CD4-positive, alpha-beta T cell (primary cell): ENCODE results near the gene ZNF488. TPM values are rescaled to one million over a fixed set of nuclear protein-coding genes. Genes with fewer than 3 reads are reported as not detected.

Experiments used
- ATAC-seq: fragments of 200-7000 bp; cut with Tn5 transposase; one replicate; pipeline ENCODE4 v1.10.0; 2022; ENCODE audit warnings: mild to moderate bottlenecking; ENCODE audit not compliant: poor library complexity
- CTCF ChIA-PET: fragments of 350-600 bp; sonication (Branson Sonifier 250); formaldehyde crosslinking; loops from one replicate; lab custom pipeline; 2021; ENCODE audit warnings: antibody characterized with exemption, inconsistent platforms; lab: Charles Lee
- POLR2A ChIA-PET: fragments of 350-600 bp; sonication (Branson Sonifier 250); formaldehyde crosslinking; loops from one replicate; lab custom pipeline; 2021; ENCODE audit warnings: antibody characterized with exemption, inconsistent platforms; lab: Charles Lee
- DNase-seq, 14 experiments: peaks; one replicate each; pipeline ENCODE4 v3.0.0-alpha.2; 2013 to 2020; ENCODE audit warnings: mixed read lengths in 2 of 14
- H3K27ac ChIP-seq, 2 donors: one replicate each; pipeline versions ENCODE4 v1.5.1 to v1.7.0; 2013; ENCODE audit warnings: low read length in 2 of 2, low read depth in 1 of 2, mild to moderate bottlenecking in 1 of 2
- H3K27me3 ChIP-seq, 2 experiments: 1 replicate in 1 of 2; 2 replicates in 1 of 2; pipeline versions ENCODE4 v1.6.1 to v1.7.0; 2013; ENCODE audit warnings: low read length in 2 of 2, control low read depth in 1 of 2, mild to moderate bottlenecking in 1 of 2, moderate library complexity in 1 of 2; ENCODE audit not compliant: insufficient read depth in 2 of 2, control insufficient read depth in 1 of 2
- H3K36me3 ChIP-seq: one replicate; pipeline ENCODE4 v1.6.1; 2013; ENCODE audit warnings: low read length, control low read depth; ENCODE audit not compliant: insufficient read depth
- H3K4me1 ChIP-seq: one replicate; pipeline ENCODE4 v1.6.1; 2013; ENCODE audit warnings: low read length, control low read depth; ENCODE audit not compliant: insufficient read depth
- H3K4me3 ChIP-seq: one replicate; pipeline ENCODE4 v1.5.1; 2013; ENCODE audit warnings: mild to moderate bottlenecking, low read length, moderate library complexity
- H3K9me3 ChIP-seq, 2 experiments: 1 replicate in 1 of 2; 2 replicates in 1 of 2; pipeline versions ENCODE4 v1.6.1 to v1.7.0; 2013; ENCODE audit warnings: low read length in 2 of 2, mild to moderate bottlenecking in 2 of 2, control low read depth in 1 of 2, moderate library complexity in 1 of 2; ENCODE audit not compliant: control insufficient read depth in 1 of 2, insufficient read depth in 1 of 2
- H3K27ac Mint-ChIP-seq: one replicate; pipeline ENCODE4 v1.8.0; 2020; ENCODE audit warnings: mixed read lengths
- H3K27me3 Mint-ChIP-seq: one replicate; pipeline ENCODE4 v1.8.0; 2021; ENCODE audit warnings: mixed read lengths
- H3K36me3 Mint-ChIP-seq: one replicate; pipeline ENCODE4 v1.8.0; 2021; ENCODE audit warnings: low read depth, mixed read lengths
- H3K4me1 Mint-ChIP-seq: one replicate; pipeline ENCODE4 v1.8.0; 2021; ENCODE audit warnings: low read depth, mixed read lengths
- H3K4me3 Mint-ChIP-seq: one replicate; pipeline ENCODE4 v1.8.0; 2020; ENCODE audit warnings: mild to moderate bottlenecking, mixed read lengths
- H3K9me3 Mint-ChIP-seq: one replicate; pipeline ENCODE4 v1.8.0; 2020; ENCODE audit warnings: mixed read lengths
- intact Hi-C, 2 experiments: fragments of 100-400 bp; cut with DNase I in 1 of 2; cut with micrococcal nuclease in 1 of 2; formaldehyde crosslinking; loops; one replicate each; pipeline versions ENCODE4 v1.15.1 to v1.9.0; 2023 to 2025; cut with DNase I, micrococcal nuclease
- total RNA-seq, 174 experiments: library from RNA in 2 of 174; stranded (reverse) in 2 of 174; gene quantifications; one replicate each; pipeline ENCODE4 v1.2.3 and lab custom pipeline; 2021 to 2026
- TF ChIP-seq, protein P1 (sequence below): fragments of 200-600 bp; IDR thresholded peaks from one replicate; pipeline ENCODE4 v1.8.0; 2022; ENCODE audit warnings: antibody characterized with exemption, mild to moderate bottlenecking

Gene ZNF488
- total RNA-seq, 2 experiments from 2014 or later: not detected

GRCh38 chr10:47344996-47345870, 38.9 kb downstream of the ZNF488 start:
- POLR2A ChIA-PET: no interaction called here
- Histone ChIP-seq H3K4me1 (no peaks in the 10 kb centered on the region), H3K27me3 (no peaks in the 10 kb centered on the region), H3K4me3 (no peak overlapping the region), H3K36me3 (no peaks in the 10 kb centered on the region), H3K27ac (no peak overlapping the region), H3K9me3 (no peaks in the 10 kb centered on the region)
- TF ChIP-seq, protein P1, sequence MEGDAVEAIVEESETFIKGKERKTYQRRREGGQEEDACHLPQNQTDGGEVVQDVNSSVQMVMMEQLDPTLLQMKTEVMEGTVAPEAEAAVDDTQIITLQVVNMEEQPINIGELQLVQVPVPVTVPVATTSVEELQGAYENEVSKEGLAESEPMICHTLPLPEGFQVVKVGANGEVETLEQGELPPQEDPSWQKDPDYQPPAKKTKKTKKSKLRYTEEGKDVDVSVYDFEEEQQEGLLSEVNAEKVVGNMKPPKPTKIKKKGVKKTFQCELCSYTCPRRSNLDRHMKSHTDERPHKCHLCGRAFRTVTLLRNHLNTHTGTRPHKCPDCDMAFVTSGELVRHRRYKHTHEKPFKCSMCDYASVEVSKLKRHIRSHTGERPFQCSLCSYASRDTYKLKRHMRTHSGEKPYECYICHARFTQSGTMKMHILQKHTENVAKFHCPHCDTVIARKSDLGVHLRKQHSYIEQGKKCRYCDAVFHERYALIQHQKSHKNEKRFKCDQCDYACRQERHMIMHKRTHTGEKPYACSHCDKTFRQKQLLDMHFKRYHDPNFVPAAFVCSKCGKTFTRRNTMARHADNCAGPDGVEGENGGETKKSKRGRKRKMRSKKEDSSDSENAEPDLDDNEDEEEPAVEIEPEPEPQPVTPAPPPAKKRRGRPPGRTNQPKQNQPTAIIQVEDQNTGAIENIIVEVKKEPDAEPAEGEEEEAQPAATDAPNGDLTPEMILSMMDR: no peak
- DNase-seq (no peak), ATAC-seq (no peak)
- intact Hi-C loops: no loop called here
- CTCF ChIA-PET: interaction anchor here (0.6 kb wide), 1 partner anchor 144 kb away, joined by 3 read pairs; no protein-coding TSS in a partner anchor
- Mint-ChIP-seq H3K4me1 (no peaks in the 10 kb centered on the region), H3K4me3 (no peak overlapping the region), H3K27me3 (peaks cover 6% of the 10 kb centered on the region), H3K36me3 (no peaks in the 10 kb centered on the region), H3K27ac (no peak overlapping the region), H3K9me3 (no peaks in the 10 kb centered on the region)

DNA sequence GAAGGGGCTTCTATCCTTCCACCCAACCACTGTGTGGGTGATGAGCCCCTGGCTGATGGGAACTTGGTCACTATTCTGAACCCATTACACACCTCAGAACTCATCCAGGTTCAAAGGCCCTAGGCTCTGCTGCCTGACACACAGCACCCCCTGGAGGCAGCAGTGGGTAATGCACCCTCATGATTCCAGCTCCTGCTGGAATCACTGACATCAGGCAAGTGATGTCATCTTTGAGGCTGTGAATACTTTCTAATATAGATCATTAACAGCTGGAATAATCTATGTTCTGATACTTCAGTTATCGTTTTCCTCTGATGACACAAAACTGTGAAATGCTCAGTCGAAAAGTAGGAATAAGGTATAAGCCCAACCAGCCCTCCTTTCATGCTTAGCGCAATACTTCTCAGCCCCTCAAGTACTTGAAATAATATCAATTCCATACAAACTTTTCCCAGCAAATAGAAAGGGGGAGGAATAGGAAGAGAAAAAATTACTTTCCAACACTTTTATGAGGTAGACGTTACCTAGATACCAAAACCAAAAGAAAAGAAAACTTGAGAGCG, 43.4 kb downstream of the ZNF488 start:
- intact Hi-C loops: loop anchor here (1.0 kb wide), 2 partner anchors 293 to 316 kb away; no protein-coding TSS in a partner anchor
- Mint-ChIP-seq H3K36me3 (no peaks in the 10 kb centered on the region), H3K4me3 (no peak overlapping the region), H3K4me1 (no peaks in the 10 kb centered on the region), H3K9me3 (no peaks in the 10 kb centered on the region), H3K27ac (no peak overlapping the region), H3K27me3 (peaks cover 6% of the 10 kb centered on the region)
- Histone ChIP-seq H3K36me3 (no peaks in the 10 kb centered on the region), H3K27ac (no peak overlapping the region), H3K9me3 (no peaks in the 10 kb centered on the region), H3K27me3 (peaks cover 0 to 5% of the 10 kb centered on the region in 2 experiments), H3K4me3 (no peak overlapping the region), H3K4me1 (no peaks in the 10 kb centered on the region)
- ChIA-PET CTCF (interaction anchor here (0.6 to 1.4 kb wide), 10 partner anchors 13 to 348 kb away, joined by 3 to 12 read pairs (median 4); no protein-coding TSS in a partner anchor), POLR2A (no interaction called here)
- DNase-seq: peak; percentile 44 to 81 (median 66)
- ATAC-seq: peak; percentile 75
- TF ChIP-seq, protein P1: peak; percentile 99

GRCh38 chr10:47339759-47340607, 44.1 kb downstream of the ZNF488 start:
- no peaks in the 10 kb centered on the region for H3K36me3 ChIP-seq
- no peak overlapping the region for H3K27ac Mint-ChIP-seq
- CTCF ChIA-PET: interaction anchor here (0.8 to 1.4 kb wide), 4 partner anchors 13 to 316 kb away, joined by 5 to 12 read pairs (median 7); no protein-coding TSS in a partner anchor
- H3K4me3 Mint-ChIP-seq: no peak overlapping the region
- H3K4me3 ChIP-seq: no peak overlapping the region
- no peaks in the 10 kb centered on the region for H3K36me3 Mint-ChIP-seq
- ATAC-seq (no peak), DNase-seq (no peak)
- intact Hi-C loops: loop anchor here (1.0 kb wide), 2 partner anchors 293 to 316 kb away; no protein-coding TSS in a partner anchor
- POLR2A ChIA-PET: no interaction called here
- no peak overlapping the region for H3K27ac ChIP-seq
- no peaks in the 10 kb centered on the region for H3K9me3 ChIP-seq
- TF ChIP-seq, protein P1: no peak
- peaks cover 6% of the 10 kb centered on the region for H3K27me3 Mint-ChIP-seq
- no peaks in the 10 kb centered on the region for H3K4me1 ChIP-seq
- H3K27me3 ChIP-seq: peaks cover 0 to 5% of the 10 kb centered on the region in 2 experiments
- H3K9me3 Mint-ChIP-seq: no peaks in the 10 kb centered on the region
- H3K4me1 Mint-ChIP-seq: no peaks in the 10 kb centered on the region
